ENCODE data around the gene CTNNA3. TPM values are rescaled to one million over a fixed set of nuclear protein-coding genes. Genes with fewer than 3 reads are reported as not detected.

CTNNA3 gene
- total RNA-seq, 2 donors from 2014 or later: 3.2 to 7.2 TPM

GRCh38 chr10:67076144-67076543 is 619.9 kb downstream of the CTNNA3 start:
- Histone ChIP-seq H3K27ac (ENCODE audit: low read depth, low read length) (no peak overlapping the region), H3K9ac (ENCODE audit: extremely low read depth, low read length, poor library complexity, severe bottlenecking) (no peak overlapping the region), H3K9me3 (ENCODE audit: control insufficient read depth, low read length) (no peaks in the 10 kb centered on the region), H3K4me3 (ENCODE audit: low read length) (no peak overlapping the region), H3K4me1 (ENCODE audit: control insufficient read depth, insufficient read depth, low read length) (peaks cover 3% of the 10 kb centered on the region), H3K36me3 (ENCODE audit: control insufficient read depth, insufficient read depth, low read length) (no peaks in the 10 kb centered on the region), H3K27me3 (ENCODE audit: control insufficient read depth, insufficient read depth, low read length, poor library complexity, severe bottlenecking) (no peaks in the 10 kb centered on the region)
- no peaks in the 10 kb centered on the region for H3K36me3 Mint-ChIP-seq (ENCODE audit: low read depth)
- H3K4me1 Mint-ChIP-seq: peaks cover 22% of the 10 kb centered on the region
- no peak for DNase-seq
- no peak overlapping the region for H3K27ac Mint-ChIP-seq
- H3K9me3 Mint-ChIP-seq: no peaks in the 10 kb centered on the region
- no peaks in the 10 kb centered on the region for H3K27me3 Mint-ChIP-seq (ENCODE audit: insufficient read depth)
- TF ChIP-seq CTCF (conservative IDR thresholded peaks at IDR 0.05): no peak
- no peak overlapping the region for H3K4me3 Mint-ChIP-seq

GRCh38 chr10:67075491-67075971 is 620.5 kb downstream of the CTNNA3 start:
- Histone ChIP-seq H3K36me3 (ENCODE audit: control insufficient read depth, insufficient read depth, low read length) (no peaks in the 10 kb centered on the region), H3K27me3 (ENCODE audit: control insufficient read depth, insufficient read depth, low read length, poor library complexity, severe bottlenecking) (no peaks in the 10 kb centered on the region), H3K9ac (ENCODE audit: extremely low read depth, low read length, poor library complexity, severe bottlenecking) (no peak overlapping the region), H3K4me3 (ENCODE audit: low read length) (no peak overlapping the region), H3K27ac (ENCODE audit: low read depth, low read length) (no peak overlapping the region), H3K9me3 (ENCODE audit: control insufficient read depth, low read length) (no peaks in the 10 kb centered on the region), H3K4me1 (ENCODE audit: control insufficient read depth, insufficient read depth, low read length) (peaks cover 3% of the 10 kb centered on the region)
- H3K4me3 Mint-ChIP-seq: no peak overlapping the region
- 94 to 100% methylated on average over 1 to 4 of the region's 4 CpGs for WGBS, 2 experiments (ENCODE audit: insufficient coverage in 1 of 2, insufficient read length in 1 of 2)
- no peak for DNase-seq
- H3K36me3 Mint-ChIP-seq (ENCODE audit: low read depth): no peaks in the 10 kb centered on the region
- H3K27ac Mint-ChIP-seq: no peak overlapping the region
- peaks cover 25% of the 10 kb centered on the region for H3K4me1 Mint-ChIP-seq
- H3K9me3 Mint-ChIP-seq: no peaks in the 10 kb centered on the region
- TF ChIP-seq CTCF (conservative IDR thresholded peaks at IDR 0.05): peak; percentile 33
- no peaks in the 10 kb centered on the region for H3K27me3 Mint-ChIP-seq (ENCODE audit: insufficient read depth)

- Histone ChIP-seq H3K27me3 (ENCODE audit: control insufficient read depth, insufficient read depth, low read length, poor library complexity, severe bottlenecking) (no peaks in the 10 kb centered on the region), H3K9me3 (ENCODE audit: control insufficient read depth, low read length) (no peaks in the 10 kb centered on the region), H3K36me3 (ENCODE audit: control insufficient read depth, insufficient read depth, low read length) (no peaks in the 10 kb centered on the region), H3K27ac (ENCODE audit: low read depth, low read length) (no peak overlapping the region), H3K9ac (ENCODE audit: extremely low read depth, low read length, poor library complexity, severe bottlenecking) (no peak overlapping the region), H3K4me1 (ENCODE audit: control insufficient read depth, insufficient read depth, low read length) (peaks cover 3% of the 10 kb centered on the region), H3K4me3 (ENCODE audit: low read length) (no peak overlapping the region)
- no peaks in the 10 kb centered on the region for H3K9me3 Mint-ChIP-seq
- no peak for DNase-seq
- no peak for TF ChIP-seq CTCF (conservative IDR thresholded peaks at IDR 0.05)
- no peaks in the 10 kb centered on the region for H3K27me3 Mint-ChIP-seq (ENCODE audit: insufficient read depth)
- no peak overlapping the region for H3K4me3 Mint-ChIP-seq
- no peaks in the 10 kb centered on the region for H3K36me3 Mint-ChIP-seq (ENCODE audit: low read depth)
- peaks cover 25% of the 10 kb centered on the region for H3K4me1 Mint-ChIP-seq
- 83 to 100% methylated on average over 1 of the region's 1 CpG for WGBS, 2 experiments (ENCODE audit: insufficient coverage in 1 of 2, insufficient read length in 1 of 2)
- H3K27ac Mint-ChIP-seq: peak overlapping the region; percentile 38
Measured at GRCh38 chr10:67072654-67073053, 623.3 kb downstream of the CTNNA3 start.
